ENCODE measurements around the gene ELMO1. TPM values are rescaled to one million over a fixed set of nuclear protein-coding genes. Genes with fewer than 3 reads are reported as not detected.

ELMO1 gene
- total RNA-seq, 6 donors from 2014 or later: 51.4 to 204 (median 73.7) TPM

- TF ChIP-seq CTCF (IDR thresholded peaks at IDR 0.05) (no peak), EP300 (IDR thresholded peaks at IDR 0.05) (no peak), POLR2A (IDR thresholded peaks at IDR 0.05) (no peak), POLR2AphosphoS5 (IDR thresholded peaks at IDR 0.05) (no peak)
- Histone ChIP-seq H3K36me3 (no peaks in the 10 kb centered on the region), H3K4me1 (peaks cover 12 to 20% (median 14%) of the 10 kb centered on the region in 4 donors), H3K4me3 (no peak overlapping the region), H3K27ac (no peak overlapping the region), H3K9me3 (no peaks in the 10 kb centered on the region), H3K27me3 (no peaks in the 10 kb centered on the region)
- ATAC-seq (ENCODE audit: low FRiP score in 2 of 2) (no peak), DNase-seq (no peak)
- WGBS, 2 donors: 92 to 93% methylated on average over 11 of the region's 11 CpGs
Measured at GRCh38 chr7:37359662-37360444, 88.8 kb downstream of the ELMO1 start.

- Histone ChIP-seq H3K9me3 (no peaks in the 10 kb centered on the region), H3K36me3 (no peaks in the 10 kb centered on the region), H3K4me3 (no peak overlapping the region), H3K4me1 (peaks cover 19 to 27% (median 20%) of the 10 kb centered on the region in 4 donors), H3K27me3 (no peaks in the 10 kb centered on the region), H3K27ac (no peak overlapping the region)
- 98 to 100% methylated on average over 2 of the region's 2 CpGs for WGBS, 2 donors
- ATAC-seq (ENCODE audit: low FRiP score in 2 of 2) (no peak), DNase-seq (no peak)
- no peak for TF ChIP-seq CTCF (IDR thresholded peaks at IDR 0.05)
Measured at GRCh38 chr7:37359180-37359579, 89.5 kb downstream of the ELMO1 start.

- H3K27ac ChIP-seq: no peak overlapping the region
- 56 to 60% methylated on average over 1 of the region's 1 CpG for WGBS, 2 donors
Measured at GRCh38 chr7:37357637-37357996, 91.0 kb downstream of the ELMO1 start.

GRCh38 chr7:37356911-37357636 is 91.6 kb downstream of the ELMO1 start:
- no peaks in the 10 kb centered on the region for H3K36me3 ChIP-seq
- H3K27me3 ChIP-seq: no peaks in the 10 kb centered on the region
- H3K27ac ChIP-seq: no peak overlapping the region
- no peak overlapping the region for H3K4me3 ChIP-seq
- ATAC-seq (ENCODE audit: low FRiP score in 2 of 2) (no peak), DNase-seq (no peak)
- TF ChIP-seq CTCF (IDR thresholded peaks at IDR 0.05) (no peak), POLR2AphosphoS5 (IDR thresholded peaks at IDR 0.05) (no peak), EP300 (IDR thresholded peaks at IDR 0.05) (no peak), POLR2A (IDR thresholded peaks at IDR 0.05) (no peak)
- peaks cover 29 to 44% (median 36%) of the 10 kb centered on the region in 4 donors for H3K4me1 ChIP-seq
- 91 to 99% methylated on average over 3 of the region's 3 CpGs for WGBS, 2 donors
- no peaks in the 10 kb centered on the region for H3K9me3 ChIP-seq

More at GRCh38 chr7:37357637-37357996, 91.0 kb downstream of the ELMO1 start:
- H3K4me3 ChIP-seq: no peak overlapping the region
- H3K9me3 ChIP-seq: no peaks in the 10 kb centered on the region
- peaks cover 29 to 41% (median 33%) of the 10 kb centered on the region in 4 donors for H3K4me1 ChIP-seq
- TF ChIP-seq CTCF (IDR thresholded peaks at IDR 0.05) (no peak), POLR2A (IDR thresholded peaks at IDR 0.05) (no peak), POLR2AphosphoS5 (IDR thresholded peaks at IDR 0.05) (no peak), EP300 (IDR thresholded peaks at IDR 0.05) (peak in 1 of 4 donors; percentile 45)
- DNase-seq (no peak), ATAC-seq (ENCODE audit: low FRiP score in 2 of 2) (no peak)
- no peaks in the 10 kb centered on the region for H3K36me3 ChIP-seq
- H3K27me3 ChIP-seq: no peaks in the 10 kb centered on the region
